Body of pancreas (tissue), 4 donors: Measurements from ENCODE around the gene CDAN1. TPM values are rescaled to one million over a fixed set of nuclear protein-coding genes. Genes with fewer than 3 reads are reported as not detected.
"Not testable (repeated sequence)": the region's sequence is repeated elsewhere in the genome, so short reads cannot be mapped to it uniquely, and the experiment has no call there.

Source experiments
- ATAC-seq: fragments of 150-250 bp; one replicate; pipeline ENCODE4 v1.9.1; 2016
- DNase-seq, 4 donors: peaks; one replicate each; pipeline ENCODE4 v3.0.0-alpha.2; 2019
- H3K27ac ChIP-seq, 4 donors: fragments of 200-600 bp; sonication (generic); 1 replicate in 3 of 4; 2 replicates in 1 of 4; pipeline versions ENCODE4 v1.5.1 to v1.6.1; 2016 to 2019; ENCODE audit warnings: mild to moderate bottlenecking in 1 of 4, mixed read lengths in 1 of 4, moderate library complexity in 1 of 4
- H3K27me3 ChIP-seq, 2 donors: fragments of 200-600 bp; sonication (generic); one replicate each; pipeline ENCODE4 v1.6.0; 2016; ENCODE audit warnings: mild to moderate bottlenecking in 1 of 2
- H3K36me3 ChIP-seq, 2 donors: fragments of 200-600 bp; sonication (generic); replicated peaks in 1 of 2; 2 replicates each; pipeline ENCODE4 v1.5.1; 2016; ENCODE audit warnings: low read depth in 2 of 2; ENCODE audit not compliant: insufficient read depth in 1 of 2
- H3K4me1 ChIP-seq: fragments of 200-600 bp; sonication (generic); one replicate; pipeline ENCODE4 v1.6.0; 2016
- H3K4me3 ChIP-seq, 2 donors: fragments of 200-600 bp; sonication (generic); 1 replicate in 1 of 2; 2 replicates in 1 of 2; pipeline ENCODE4 v1.5.1; 2016 to 2019
- H3K9me3 ChIP-seq, 3 donors: fragments of 200-600 bp; sonication (generic); 1 replicate in 2 of 3; 2 replicates in 1 of 3; pipeline ENCODE4 v1.5.1; 2016
- CTCF ChIP-seq, 7 experiments: fragments of 450-650 bp in 4 of 7; fragments of 200-600 bp in 3 of 7; sonication (generic) in 3 of 7; IDR thresholded peaks; one replicate each; pipeline ENCODE4 v1.5.1; 2016 to 2019; ENCODE audit warnings: antibody characterized with exemption in 7 of 7
- POLR2A ChIP-seq, 3 donors: fragments of 450-650 bp; IDR thresholded peaks; one replicate each; pipeline ENCODE4 v1.6.1; 2016; ENCODE audit warnings: antibody characterized with exemption in 3 of 3, mild to moderate bottlenecking in 2 of 3
- WGBS, 2 donors: methylation state at CpG; one replicate each; pipeline ENCODE4 v1.1.5; 2017; 5-methylcytosine and 5-hydroxymethylcytosine counted together
- intact Hi-C: fragments of 100-400 bp; cut with DNase I; formaldehyde crosslinking; loops from one replicate; pipeline ENCODE4 v1.15.1; 2023
- total RNA-seq, 2 donors: library from RNA; depleted of rRNA; stranded (reverse); fragments of >200 nt; gene quantifications; one replicate each; pipeline ENCODE4 v1.1.0, GENCODE V29; 2016

Gene CDAN1
- total RNA-seq, 2 donors from 2014 or later: 9.9 to 19.1 TPM

GRCh38 chr15:42775416-42775815, 38.5 kb upstream of the CDAN1 start:
- no peaks in the 10 kb centered on the region for H3K9me3 ChIP-seq
- DNase-seq (no peak), ATAC-seq (no peak)
- no peaks in the 10 kb centered on the region for H3K4me1 ChIP-seq
- H3K4me3 ChIP-seq: no peak overlapping the region
- H3K27ac ChIP-seq: no peak overlapping the region
- TF ChIP-seq CTCF (IDR thresholded peaks at IDR 0.05) (no peak), POLR2A (IDR thresholded peaks at IDR 0.05) (no peak)
- 75 to 90% methylated on average over 2 of the region's 2 CpGs for WGBS, 2 donors
- peaks cover 0 to 2% of the 10 kb centered on the region in 2 donors for H3K36me3 ChIP-seq
- intact Hi-C loops: no loop called here
- H3K27me3 ChIP-seq: no peaks in the 10 kb centered on the region

GRCh38 chr15:42772901-42773300, 36.0 kb upstream of the CDAN1 start:
- H3K36me3 ChIP-seq: peaks cover 0 to 2% of the 10 kb centered on the region in 2 donors
- intact Hi-C loops: no loop called here
- H3K27me3 ChIP-seq: no peaks in the 10 kb centered on the region
- H3K9me3 ChIP-seq: no peaks in the 10 kb centered on the region
- H3K27ac ChIP-seq: no peak overlapping the region
- DNase-seq: no peak
- TF ChIP-seq POLR2A (IDR thresholded peaks at IDR 0.05) (no peak), CTCF (IDR thresholded peaks at IDR 0.05) (no peak)
- ATAC-seq: no peak
- no peak overlapping the region for H3K4me3 ChIP-seq
- H3K4me1 ChIP-seq: no peaks in the 10 kb centered on the region
- 92 to 96% methylated on average over 2 of the region's 2 CpGs for WGBS, 2 donors

GRCh38 chr15:42772144-42772543, 35.2 kb upstream of the CDAN1 start:
- no peak overlapping the region for H3K27ac ChIP-seq
- peaks cover 0 to 2% of the 10 kb centered on the region in 2 donors for H3K36me3 ChIP-seq
- TF ChIP-seq POLR2A (IDR thresholded peaks at IDR 0.05) (no peak), CTCF (IDR thresholded peaks at IDR 0.05) (no peak)
- WGBS, 2 donors: 71 to 75% methylated on average over 2 of the region's 2 CpGs
- H3K4me1 ChIP-seq: no peaks in the 10 kb centered on the region
- ATAC-seq (no peak), DNase-seq (peak in 2 of 4 donors; percentile 5 to 15)
- no peaks in the 10 kb centered on the region for H3K9me3 ChIP-seq
- intact Hi-C loops: no loop called here
- no peaks in the 10 kb centered on the region for H3K27me3 ChIP-seq
- H3K4me3 ChIP-seq: no peak overlapping the region

- 90 to 98% methylated on average over 4 of the region's 4 CpGs for WGBS, 2 donors
- H3K9me3 ChIP-seq, H3K27ac ChIP-seq, DNase-seq, H3K36me3 ChIP-seq, ATAC-seq, intact Hi-C loops, H3K27me3 ChIP-seq, H3K4me3 ChIP-seq, H3K4me1 ChIP-seq: not testable (repeated sequence)
These were observed 29.2 kb upstream of the CDAN1 start for GRCh38 chr15:42766109-42766508.

GRCh38 chr15:42764154-42764731, 27.3 kb upstream of the CDAN1 start:
- ATAC-seq, H3K27me3 ChIP-seq, DNase-seq, H3K9me3 ChIP-seq, H3K36me3 ChIP-seq, H3K4me3 ChIP-seq, H3K4me1 ChIP-seq, intact Hi-C loops, H3K27ac ChIP-seq: not testable (repeated sequence)
- 85 to 88% methylated on average over 12 to 15 of the region's 16 CpGs for WGBS, 2 donors

- H3K36me3 ChIP-seq, H3K27me3 ChIP-seq, intact Hi-C loops, H3K4me1 ChIP-seq, ATAC-seq, DNase-seq, H3K27ac ChIP-seq, H3K9me3 ChIP-seq, H3K4me3 ChIP-seq: not testable (repeated sequence)
- WGBS, 2 donors: 97% methylated on average over 2 of the region's 2 CpGs
These were observed 24.9 kb upstream of the CDAN1 start for GRCh38 chr15:42761813-42762212.
